HEK293 (cell line): ENCODE results near the gene SEZ6L.

ENCODE experiments used
- CTCF ChIA-PET: fragments of 350-600 bp; formaldehyde crosslinking; extraction: SDS; loops from one replicate; lab custom pipeline; 2021; ENCODE audit warnings: antibody characterized with exemption; lab: Yijun Ruan, JAX
- POLR2A ChIA-PET: fragments of 300-600 bp; formaldehyde crosslinking; extraction: SDS; loops from one replicate; lab custom pipeline; 2020; ENCODE audit warnings: antibody characterized with exemption, inconsistent platforms; lab: Yijun Ruan, JAX
- H3K27ac ChIP-seq: fragments of 200-500 bp; sonication (Bioruptor generic); 2 replicates; pipeline ENCODE4 v1.5.1; 2014; ENCODE audit warnings: low read depth, low read length, control low read depth, inconsistent platforms; ENCODE audit errors: extremely low read depth
- H3K36me3 ChIP-seq, 2 experiments: fragments of 200-500 bp in 1 of 2; sonication (Bioruptor generic) in 1 of 2; 1 replicate in 1 of 2; 2 replicates in 1 of 2; pipeline ENCODE4 v1.5.1; 2014 to 2017; ENCODE audit warnings: inconsistent platforms in 2 of 2, low read length in 2 of 2; ENCODE audit not compliant: control insufficient read depth in 2 of 2, insufficient read depth in 1 of 2
- H3K4me1 ChIP-seq: fragments of 200-500 bp; sonication (Bioruptor generic); 2 replicates; pipeline ENCODE4 v1.5.1; 2014; ENCODE audit warnings: mild to moderate bottlenecking, low read length, inconsistent platforms; ENCODE audit not compliant: control insufficient read depth, insufficient read depth
- H3K4me3 ChIP-seq: 2 replicates; pipeline ENCODE4 v1.5.1; 2011; ENCODE audit warnings: low read depth, mild to moderate bottlenecking, control low read depth, low read length, moderate library complexity
- H3K9me3 ChIP-seq: fragments of 200-500 bp; sonication (Bioruptor generic); 2 replicates; pipeline ENCODE4 v1.5.1; 2014; ENCODE audit warnings: low read depth, low read length, inconsistent platforms; ENCODE audit not compliant: control insufficient read depth, insufficient read depth
- SCRT1 ChIP-seq: fragments of 450-650 bp; formaldehyde crosslinking; IDR thresholded peaks from 2 replicates; pipeline ENCODE4 v1.5.1; 2016; ENCODE audit warnings: missing biosample characterization, missing genetic modification characterization, borderline replicate concordance
- SCRT2 ChIP-seq: fragments of 450-650 bp; formaldehyde crosslinking; IDR thresholded peaks from 2 replicates; pipeline ENCODE4 v1.5.1; 2016; ENCODE audit warnings: missing biosample characterization, missing genetic modification characterization
- TRIM28 ChIP-seq: IDR thresholded peaks from 2 replicates; pipeline ENCODE4 v1.6.1; 2011; ENCODE audit warnings: low read length, control low read depth, borderline replicate concordance
- ZNF521 ChIP-seq: fragments of 450-650 bp; formaldehyde crosslinking; IDR thresholded peaks from 2 replicates; pipeline ENCODE4 v1.5.1; 2017; ENCODE audit warnings: missing biosample characterization, mild to moderate bottlenecking, missing genetic modification characterization
- ZNF701 ChIP-seq: fragments of 450-650 bp; formaldehyde crosslinking; IDR thresholded peaks from 2 replicates; pipeline ENCODE4 v1.5.1; 2016; ENCODE audit warnings: missing biosample characterization, missing genetic modification characterization
- TF ChIP-seq, protein P1 (sequence below): fragments of 450-650 bp; formaldehyde crosslinking; IDR thresholded peaks from 2 replicates; pipeline ENCODE4 v1.5.1; 2016; ENCODE audit warnings: missing biosample characterization, missing genetic modification characterization
- TF ChIP-seq, protein P2 (sequence below): fragments of 450-650 bp; formaldehyde crosslinking; IDR thresholded peaks from 2 replicates; pipeline ENCODE4 v1.5.1; 2016; ENCODE audit warnings: missing biosample characterization, missing genetic modification characterization
- TF ChIP-seq, protein P3 (sequence below): fragments of 450-650 bp; formaldehyde crosslinking; IDR thresholded peaks from 2 replicates; pipeline ENCODE4 v1.5.1; 2016; ENCODE audit warnings: missing biosample characterization, missing genetic modification characterization, borderline replicate concordance
- TF ChIP-seq, protein P4 (sequence below): fragments of 450-650 bp; formaldehyde crosslinking; IDR thresholded peaks from 2 replicates; pipeline ENCODE4 v1.5.1; 2016; ENCODE audit warnings: missing biosample characterization, missing genetic modification characterization, low read depth
- TF ChIP-seq, protein P5 (sequence below): fragments of 450-650 bp; formaldehyde crosslinking; IDR thresholded peaks from 2 replicates; pipeline ENCODE4 v1.5.1; 2016; ENCODE audit warnings: missing biosample characterization, missing genetic modification characterization

The SEZ6L gene

DNA sequence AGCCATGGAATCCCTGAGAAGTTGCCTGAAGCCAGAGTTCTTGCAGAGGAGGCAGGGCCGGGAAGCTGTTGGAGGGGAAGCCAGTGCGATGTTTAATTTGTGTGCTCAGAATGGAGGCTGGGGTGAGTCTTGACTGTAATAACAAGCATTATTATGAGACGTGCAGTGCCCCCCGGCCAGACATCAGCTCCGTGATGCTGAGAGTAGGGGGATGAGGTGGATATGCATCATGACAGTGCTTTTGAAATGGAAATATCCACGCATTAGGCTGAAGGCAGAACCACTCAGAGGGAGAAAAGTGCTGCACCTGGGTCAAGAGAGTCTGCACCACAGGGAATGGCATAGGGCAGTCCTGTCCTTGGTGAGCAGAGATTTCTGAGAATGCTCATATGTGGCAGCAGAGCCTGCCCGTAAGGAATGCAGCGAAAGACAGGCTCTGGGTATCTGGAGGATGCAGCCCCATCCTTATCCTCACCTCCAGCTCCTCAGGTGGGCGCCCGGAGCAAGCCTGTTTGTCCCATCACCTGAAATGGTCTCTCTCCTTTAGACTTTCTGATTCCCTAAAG lies 37.6 kb upstream of the SEZ6L start:
- H3K4me1 ChIP-seq: no peaks in the 10 kb centered on the region
- no peak overlapping the region for H3K4me3 ChIP-seq
- no peaks in the 10 kb centered on the region for H3K9me3 ChIP-seq
- H3K27ac ChIP-seq: no peak overlapping the region
- H3K36me3 ChIP-seq: no peaks in the 10 kb centered on the region
- TF ChIP-seq, protein P1, sequence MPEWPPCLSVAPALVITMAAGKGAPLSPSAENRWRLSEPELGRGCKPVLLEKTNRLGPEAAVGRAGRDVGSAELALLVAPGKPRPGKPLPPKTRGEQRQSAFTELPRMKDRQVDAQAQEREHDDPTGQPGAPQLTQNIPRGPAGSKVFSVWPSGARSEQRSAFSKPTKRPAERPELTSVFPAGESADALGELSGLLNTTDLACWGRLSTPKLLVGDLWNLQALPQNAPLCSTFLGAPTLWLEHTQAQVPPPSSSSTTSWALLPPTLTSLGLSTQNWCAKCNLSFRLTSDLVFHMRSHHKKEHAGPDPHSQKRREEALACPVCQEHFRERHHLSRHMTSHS (tag by site-specific recombination): no peak
- TF ChIP-seq ZNF701 (no peak), TRIM28 (no peak), SCRT2 (no peak), ZNF521 (tag by site-specific recombination) (no peak)
- TF ChIP-seq, protein P2, sequence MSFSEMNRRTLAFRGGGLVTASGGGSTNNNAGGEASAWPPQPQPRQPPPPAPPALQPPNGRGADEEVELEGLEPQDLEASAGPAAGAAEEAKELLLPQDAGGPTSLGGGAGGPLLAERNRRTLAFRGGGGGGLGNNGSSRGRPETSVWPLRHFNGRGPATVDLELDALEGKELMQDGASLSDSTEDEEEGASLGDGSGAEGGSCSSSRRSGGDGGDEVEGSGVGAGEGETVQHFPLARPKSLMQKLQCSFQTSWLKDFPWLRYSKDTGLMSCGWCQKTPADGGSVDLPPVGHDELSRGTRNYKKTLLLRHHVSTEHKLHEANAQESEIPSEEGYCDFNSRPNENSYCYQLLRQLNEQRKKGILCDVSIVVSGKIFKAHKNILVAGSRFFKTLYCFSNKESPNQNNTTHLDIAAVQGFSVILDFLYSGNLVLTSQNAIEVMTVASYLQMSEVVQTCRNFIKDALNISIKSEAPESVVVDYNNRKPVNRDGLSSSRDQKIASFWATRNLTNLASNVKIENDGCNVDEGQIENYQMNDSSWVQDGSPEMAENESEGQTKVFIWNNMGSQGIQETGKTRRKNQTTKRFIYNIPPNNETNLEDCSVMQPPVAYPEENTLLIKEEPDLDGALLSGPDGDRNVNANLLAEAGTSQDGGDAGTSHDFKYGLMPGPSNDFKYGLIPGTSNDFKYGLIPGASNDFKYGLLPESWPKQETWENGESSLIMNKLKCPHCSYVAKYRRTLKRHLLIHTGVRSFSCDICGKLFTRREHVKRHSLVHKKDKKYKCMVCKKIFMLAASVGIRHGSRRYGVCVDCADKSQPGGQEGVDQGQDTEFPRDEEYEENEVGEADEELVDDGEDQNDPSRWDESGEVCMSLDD (tag by site-specific recombination): no peak
- TF ChIP-seq, protein P3, sequence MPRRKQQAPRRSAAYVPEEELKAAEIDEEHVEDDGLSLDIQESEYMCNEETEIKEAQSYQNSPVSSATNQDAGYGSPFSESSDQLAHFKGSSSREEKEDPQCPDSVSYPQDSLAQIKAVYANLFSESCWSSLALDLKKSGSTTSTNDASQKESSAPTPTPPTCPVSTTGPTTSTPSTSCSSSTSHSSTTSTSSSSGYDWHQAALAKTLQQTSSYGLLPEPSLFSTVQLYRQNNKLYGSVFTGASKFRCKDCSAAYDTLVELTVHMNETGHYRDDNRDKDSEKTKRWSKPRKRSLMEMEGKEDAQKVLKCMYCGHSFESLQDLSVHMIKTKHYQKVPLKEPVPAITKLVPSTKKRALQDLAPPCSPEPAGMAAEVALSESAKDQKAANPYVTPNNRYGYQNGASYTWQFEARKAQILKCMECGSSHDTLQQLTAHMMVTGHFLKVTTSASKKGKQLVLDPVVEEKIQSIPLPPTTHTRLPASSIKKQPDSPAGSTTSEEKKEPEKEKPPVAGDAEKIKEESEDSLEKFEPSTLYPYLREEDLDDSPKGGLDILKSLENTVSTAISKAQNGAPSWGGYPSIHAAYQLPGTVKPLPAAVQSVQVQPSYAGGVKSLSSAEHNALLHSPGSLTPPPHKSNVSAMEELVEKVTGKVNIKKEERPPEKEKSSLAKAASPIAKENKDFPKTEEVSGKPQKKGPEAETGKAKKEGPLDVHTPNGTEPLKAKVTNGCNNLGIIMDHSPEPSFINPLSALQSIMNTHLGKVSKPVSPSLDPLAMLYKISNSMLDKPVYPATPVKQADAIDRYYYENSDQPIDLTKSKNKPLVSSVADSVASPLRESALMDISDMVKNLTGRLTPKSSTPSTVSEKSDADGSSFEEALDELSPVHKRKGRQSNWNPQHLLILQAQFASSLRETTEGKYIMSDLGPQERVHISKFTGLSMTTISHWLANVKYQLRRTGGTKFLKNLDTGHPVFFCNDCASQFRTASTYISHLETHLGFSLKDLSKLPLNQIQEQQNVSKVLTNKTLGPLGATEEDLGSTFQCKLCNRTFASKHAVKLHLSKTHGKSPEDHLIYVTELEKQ (tag by site-specific recombination): no peak
- TF ChIP-seq, protein P4, sequence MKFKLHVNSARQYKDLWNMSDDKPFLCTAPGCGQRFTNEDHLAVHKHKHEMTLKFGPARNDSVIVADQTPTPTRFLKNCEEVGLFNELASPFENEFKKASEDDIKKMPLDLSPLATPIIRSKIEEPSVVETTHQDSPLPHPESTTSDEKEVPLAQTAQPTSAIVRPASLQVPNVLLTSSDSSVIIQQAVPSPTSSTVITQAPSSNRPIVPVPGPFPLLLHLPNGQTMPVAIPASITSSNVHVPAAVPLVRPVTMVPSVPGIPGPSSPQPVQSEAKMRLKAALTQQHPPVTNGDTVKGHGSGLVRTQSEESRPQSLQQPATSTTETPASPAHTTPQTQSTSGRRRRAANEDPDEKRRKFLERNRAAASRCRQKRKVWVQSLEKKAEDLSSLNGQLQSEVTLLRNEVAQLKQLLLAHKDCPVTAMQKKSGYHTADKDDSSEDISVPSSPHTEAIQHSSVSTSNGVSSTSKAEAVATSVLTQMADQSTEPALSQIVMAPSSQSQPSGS (tag by site-specific recombination): no peak
- TF ChIP-seq, all 188 proteins: peak for 0
- ChIA-PET CTCF (no interaction called here), POLR2A (no interaction called here)

DNA sequence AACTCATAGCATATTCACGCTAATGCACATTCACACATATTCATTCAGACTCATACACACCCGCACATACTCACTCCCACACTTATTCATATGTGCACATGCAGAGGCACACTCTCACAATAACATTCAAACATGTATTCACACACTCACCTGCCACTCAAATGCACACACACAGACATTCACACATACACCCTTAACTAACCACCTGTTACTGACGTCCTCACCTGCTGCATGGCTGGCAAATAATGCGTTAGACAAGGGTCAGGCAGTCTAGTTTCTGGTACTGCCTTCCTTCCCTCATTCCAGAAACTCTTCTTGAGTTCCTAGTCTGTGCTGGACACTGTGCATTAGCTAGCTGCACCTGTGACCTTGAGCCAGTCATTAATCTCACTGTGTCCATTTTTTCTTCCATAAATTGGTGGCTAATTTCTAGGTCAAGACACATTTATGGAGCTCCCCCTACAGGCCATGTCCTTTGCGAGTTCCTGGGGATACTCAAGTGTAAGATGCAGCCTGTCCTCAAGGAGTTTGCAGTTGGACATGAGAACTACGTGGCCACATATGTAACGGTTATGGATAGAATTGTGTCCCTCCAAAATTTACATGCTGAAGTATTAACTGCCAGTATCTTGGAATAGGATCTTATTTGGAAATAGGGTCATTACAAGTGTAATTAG lies 34.5 kb upstream of the SEZ6L start:
- CTCF ChIA-PET: interaction anchor here (0.6 to 0.9 kb wide), 8 partner anchors 15 to 748 kb away, joined by 3 to 4 read pairs (median 3); no protein-coding TSS in a partner anchor
- Histone ChIP-seq H3K27ac (no peak overlapping the region), H3K4me1 (no peaks in the 10 kb centered on the region), H3K4me3 (no peak overlapping the region), H3K9me3 (no peaks in the 10 kb centered on the region), H3K36me3 (no peaks in the 10 kb centered on the region)
- TF ChIP-seq SCRT1 (tag by site-specific recombination): peak; percentile 90
- TF ChIP-seq, protein P5, sequence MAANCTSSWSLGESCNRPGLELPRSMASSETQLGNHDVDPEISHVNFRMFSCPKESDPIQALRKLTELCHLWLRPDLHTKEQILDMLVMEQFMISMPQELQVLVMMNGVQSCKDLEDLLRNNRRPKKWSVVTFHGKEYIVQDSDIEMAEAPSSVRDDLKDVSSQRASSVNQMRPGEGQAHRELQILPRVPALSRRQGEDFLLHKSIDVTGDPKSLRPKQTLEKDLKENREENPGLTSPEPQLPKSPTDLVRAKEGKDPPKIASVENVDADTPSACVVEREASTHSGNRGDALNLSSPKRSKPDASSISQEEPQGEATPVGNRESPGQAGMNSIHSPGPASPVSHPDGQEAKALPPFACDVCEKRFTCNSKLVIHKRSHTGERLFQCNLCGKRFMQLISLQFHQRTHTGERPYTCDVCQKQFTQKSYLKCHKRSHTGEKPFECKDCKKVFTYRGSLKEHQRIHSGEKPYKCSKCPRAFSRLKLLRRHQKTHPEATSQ (tag by site-specific recombination): no peak
- peak; percentile 88 for TF ChIP-seq SCRT2
- TF ChIP-seq TRIM28: peak; percentile 71; the same call in 1 of the 2 replicates
- POLR2A ChIA-PET: no interaction called here
